Nucleus accumbens (tissue), 56 donors: ENCODE data around the gene CEP78.
"Not testable (repeated sequence)": the region's sequence is repeated elsewhere in the genome, so short reads cannot be mapped to it uniquely, and the experiment has no call there.

ENCODE experiments used
- DNase-seq, 56 donors: peaks; one replicate each; lab custom pipeline; 2025; lab: John Stamatoyannopoulos, UW

CEP78 gene, protein sequence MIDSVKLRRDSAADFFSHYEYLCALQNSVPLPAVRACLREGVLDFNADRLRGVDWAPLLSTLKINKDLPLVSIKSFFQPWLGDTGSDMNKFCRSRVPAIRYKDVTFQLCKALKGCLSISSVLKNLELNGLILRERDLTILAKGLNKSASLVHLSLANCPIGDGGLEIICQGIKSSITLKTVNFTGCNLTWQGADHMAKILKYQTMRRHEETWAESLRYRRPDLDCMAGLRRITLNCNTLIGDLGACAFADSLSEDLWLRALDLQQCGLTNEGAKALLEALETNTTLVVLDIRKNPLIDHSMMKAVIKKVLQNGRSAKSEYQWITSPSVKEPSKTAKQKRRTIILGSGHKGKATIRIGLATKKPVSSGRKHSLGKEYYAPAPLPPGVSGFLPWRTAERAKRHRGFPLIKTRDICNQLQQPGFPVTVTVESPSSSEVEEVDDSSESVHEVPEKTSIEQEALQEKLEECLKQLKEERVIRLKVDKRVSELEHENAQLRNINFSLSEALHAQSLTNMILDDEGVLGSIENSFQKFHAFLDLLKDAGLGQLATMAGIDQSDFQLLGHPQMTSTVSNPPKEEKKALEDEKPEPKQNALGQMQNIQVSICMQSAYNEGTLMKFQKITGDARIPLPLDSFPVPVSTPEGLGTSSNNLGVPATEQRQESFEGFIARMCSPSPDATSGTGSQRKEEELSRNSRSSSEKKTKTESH

DNA sequence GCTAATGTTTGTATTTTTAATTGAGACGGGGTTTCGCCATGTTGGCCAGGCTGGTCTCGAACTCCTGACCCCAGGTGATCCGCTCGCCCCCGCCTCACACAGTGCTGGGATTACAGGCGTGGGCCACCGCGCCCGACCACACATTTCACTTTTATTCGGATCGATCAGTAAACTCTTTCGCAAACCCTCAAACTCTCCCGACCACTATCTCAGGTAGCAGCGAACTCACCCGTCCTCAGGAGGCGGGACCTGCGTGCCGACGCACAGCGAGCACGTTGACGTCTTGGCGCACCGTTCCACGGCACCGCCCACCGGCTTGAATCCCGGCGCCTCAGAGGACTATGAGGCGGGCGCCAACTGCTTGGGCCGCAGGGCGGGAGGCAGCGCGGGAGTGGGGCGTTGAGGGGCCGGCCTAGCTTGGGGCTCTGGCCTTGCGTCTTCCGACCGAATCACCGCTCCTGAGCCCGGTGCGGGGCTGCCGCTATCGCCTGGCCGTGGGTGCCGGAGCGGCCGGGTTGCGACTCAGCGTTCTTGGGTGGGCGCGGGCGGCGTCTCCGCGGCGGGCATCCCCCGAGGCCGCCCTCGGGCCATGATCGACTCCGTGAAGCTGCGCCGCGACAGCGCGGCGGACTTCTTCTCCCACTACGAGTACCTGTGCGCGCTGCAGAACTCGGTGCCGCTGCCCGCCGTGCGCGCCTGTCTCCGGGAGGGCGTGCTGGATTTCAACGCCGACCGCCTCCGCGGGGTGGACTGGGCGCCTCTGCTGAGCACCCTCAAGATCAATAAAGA lies at the start of gene CEP78:
TSS of gene CEP78 (plus strand) at position 314 of the 789 bp plus-strand sequence. CDS start at position 590, 276 bp downstream.
- peak in 55 of 56 donors; percentile 34 to 93 (median 75) for DNase-seq

DNA sequence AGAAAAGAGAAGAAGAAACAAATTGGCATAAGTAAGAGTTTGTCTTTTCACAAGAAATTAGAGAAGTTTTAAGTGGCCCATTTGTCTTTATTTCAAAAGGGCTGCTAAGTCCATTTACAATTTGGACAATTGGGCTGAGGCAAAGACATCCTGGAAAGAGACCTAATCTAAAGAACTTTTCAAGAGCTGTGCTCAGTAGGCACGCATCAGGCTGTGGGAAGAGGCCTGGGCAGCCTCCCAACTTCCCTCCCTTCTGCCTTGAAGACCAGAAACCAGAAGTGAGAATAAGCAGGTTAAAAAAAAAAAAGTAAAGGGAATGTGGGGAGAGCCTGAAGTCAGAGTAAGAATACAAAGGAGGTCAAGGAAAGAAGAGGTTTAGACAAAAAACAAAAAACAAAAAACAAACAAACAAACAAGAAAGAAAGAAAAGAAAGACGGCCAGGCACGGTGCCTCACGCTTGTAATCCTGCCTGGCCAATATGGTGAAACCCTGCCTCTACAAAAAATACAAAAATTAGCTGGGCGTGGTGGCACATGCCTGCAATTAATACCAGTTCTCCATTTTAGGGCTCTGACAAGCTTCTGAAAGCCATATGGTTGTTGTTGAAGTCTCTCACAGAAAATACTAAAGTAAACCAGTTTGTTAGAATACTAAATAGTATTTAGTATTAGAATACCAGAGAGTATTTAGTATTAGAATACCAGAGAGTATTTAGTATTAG lies 48.0 kb upstream of the CEP78 start:
- peak in 16 of 56 donors; percentile 3 to 45 (median 10) for DNase-seq

DNA sequence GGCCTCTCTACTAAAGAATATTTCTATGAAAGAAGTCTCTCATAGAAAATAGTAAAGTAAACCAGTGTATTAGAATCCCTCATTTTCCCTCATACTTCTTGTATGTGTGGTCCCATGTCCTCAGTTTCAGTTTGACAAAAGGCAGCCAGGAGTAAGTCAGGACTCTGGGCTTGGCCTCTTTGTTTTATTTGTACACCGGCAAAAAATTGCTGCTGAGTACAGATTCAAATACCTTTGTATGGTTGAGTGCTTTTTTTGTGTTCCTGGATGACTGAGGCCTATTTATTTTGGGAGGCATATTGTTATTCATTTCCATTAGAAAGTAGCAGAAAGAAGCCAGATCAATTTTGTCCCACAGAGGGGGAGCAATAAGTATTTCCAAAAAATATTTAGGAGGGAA lies 47.3 kb upstream of the CEP78 start:
- no peak for DNase-seq

DNA sequence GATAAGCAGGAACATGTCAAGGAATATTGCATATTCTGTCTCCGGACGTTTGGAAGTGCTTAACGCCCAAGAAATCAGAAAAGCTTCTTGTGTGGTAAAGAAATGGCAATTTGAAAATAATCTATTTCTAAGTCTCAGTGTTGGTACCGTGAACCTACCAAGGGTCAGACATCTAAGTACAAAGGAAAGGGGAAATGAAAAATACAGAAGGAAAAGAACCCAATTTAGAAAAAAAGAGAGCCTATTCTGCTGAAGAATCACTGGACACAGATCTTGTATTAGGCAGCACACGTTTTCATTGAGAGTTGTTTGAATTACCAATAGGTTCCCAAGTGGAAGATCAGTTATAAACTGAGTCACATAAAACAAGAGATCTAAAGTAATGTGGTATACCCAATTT lies 46.9 kb upstream of the CEP78 start:
- DNase-seq, result no peak

DNA sequence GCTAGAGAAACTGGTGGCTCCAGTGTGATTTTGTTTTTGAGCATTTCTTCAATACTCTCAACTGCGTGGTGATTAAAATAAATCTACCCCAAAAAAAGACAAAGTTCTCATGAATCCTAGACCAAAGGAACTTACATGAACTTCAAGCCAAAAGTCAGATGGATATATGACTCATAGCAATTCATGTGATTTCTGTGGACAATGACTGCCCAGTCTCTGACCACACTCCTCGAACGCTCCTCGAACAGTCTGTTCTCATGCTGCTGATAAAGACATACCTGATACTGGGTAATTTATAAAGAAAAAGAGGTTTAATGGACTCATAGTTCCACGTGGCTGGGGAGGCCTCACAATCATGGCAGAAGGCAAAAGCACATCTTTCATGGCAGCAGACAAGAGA lies 46.4 kb upstream of the CEP78 start:
- no peak for DNase-seq

DNA sequence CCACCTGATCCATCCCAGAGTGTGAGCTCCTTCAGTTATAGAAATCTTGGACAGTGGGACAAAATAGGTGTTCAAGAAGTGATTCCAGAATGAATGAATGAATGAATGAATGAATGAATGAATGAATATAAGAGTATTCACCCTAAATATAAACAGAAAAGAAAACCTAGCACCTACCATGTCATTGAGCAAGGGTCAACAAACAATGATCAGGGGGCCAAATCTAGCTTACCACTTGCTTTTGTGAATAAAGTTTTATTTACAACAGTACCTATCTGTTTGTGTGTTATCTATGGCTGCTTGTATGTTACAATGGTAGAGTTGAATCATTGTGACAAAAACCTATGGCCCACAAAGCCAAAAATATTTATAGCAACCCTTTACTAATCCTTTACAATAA lies 43.9 kb upstream of the CEP78 start:
- DNase-seq, result no peak

DNA sequence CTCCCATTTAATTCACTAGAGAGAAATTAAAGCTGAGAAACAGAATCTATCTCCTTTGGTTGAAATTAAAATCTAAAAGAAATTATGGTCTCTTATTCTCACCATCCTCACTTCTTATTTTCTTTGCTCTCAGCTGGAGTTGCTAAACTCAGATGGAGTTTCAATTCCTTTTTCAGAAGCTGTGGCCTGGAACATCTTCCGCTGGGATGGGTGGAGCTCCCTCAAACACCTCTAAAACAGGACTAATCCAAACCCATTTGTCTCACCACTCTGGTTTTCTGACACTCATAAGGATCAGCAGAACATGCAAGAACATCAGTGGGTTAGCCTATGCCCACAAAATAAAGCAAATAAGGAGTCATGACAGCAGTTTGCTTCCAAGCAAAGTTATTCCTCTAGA lies 39.6 kb upstream of the CEP78 start:
- DNase-seq, result no peak

DNA sequence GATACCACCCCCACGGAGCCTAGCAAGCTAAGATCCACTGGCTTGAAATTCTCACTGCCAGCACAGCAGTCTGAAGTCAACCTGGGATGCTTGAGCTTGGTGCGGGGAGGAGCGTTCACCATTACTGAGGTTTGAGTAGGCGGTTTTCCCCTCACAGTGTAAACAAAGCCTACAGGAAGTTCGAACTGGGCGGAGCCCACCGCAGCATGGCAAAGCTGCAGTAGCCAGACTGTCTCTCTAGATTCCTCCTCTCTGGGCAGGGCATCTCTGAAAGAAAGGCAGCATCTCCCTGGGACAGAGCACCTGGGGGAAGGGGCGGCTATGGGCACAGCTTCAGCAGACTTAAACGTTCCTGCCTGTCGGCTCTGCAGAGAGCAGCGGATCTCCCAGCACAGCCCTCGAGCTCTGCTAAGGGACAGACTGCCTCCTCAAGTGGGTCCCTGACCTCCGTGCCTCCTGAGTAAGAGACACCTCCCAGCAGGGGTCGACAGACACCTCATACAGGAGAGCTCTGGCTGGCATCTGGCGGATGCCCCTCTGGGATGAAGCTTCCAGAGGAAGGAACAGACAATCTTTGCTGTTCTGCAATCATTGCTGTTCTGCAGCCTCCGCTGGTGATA lies 34.6 kb upstream of the CEP78 start:
- peak in 1 of 56 donors; percentile 2 for DNase-seq

DNA sequence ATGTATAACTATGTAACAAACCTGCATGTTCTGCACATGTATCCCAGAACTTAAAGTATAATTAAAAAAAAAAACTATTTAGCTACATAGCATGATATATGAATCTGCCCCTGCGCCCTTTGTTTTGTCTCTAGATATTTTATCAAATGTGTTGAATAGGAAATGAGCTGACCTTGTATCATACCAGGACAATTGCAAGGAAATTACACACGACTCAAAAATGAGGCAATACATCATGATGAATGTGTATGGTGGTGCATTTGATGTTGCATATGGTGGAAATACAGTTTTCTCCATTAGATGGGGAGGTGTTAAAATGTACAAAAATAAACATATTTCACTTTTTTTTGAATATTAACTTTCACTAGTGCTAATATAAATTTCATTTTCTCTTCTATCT lies 28.6 kb upstream of the CEP78 start:
- DNase-seq, result no peak

DNA sequence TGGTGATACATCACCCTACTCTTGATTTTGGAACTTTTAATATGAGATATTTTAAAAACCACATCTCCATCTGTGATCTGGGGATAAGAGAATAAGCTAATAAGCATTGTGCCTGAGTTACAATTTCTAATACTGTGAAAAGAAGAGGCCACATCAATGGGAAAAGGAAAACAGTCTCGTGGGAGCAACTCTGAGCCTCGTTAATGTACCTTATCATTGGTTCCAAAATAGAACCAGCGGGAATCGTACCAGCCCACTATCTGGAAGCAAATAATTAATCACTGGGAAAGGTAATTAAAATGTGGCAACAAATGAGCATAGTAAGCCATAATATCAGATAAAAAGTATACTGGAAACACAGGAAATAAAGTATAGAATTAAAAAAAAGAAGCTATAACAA lies 28.0 kb upstream of the CEP78 start:
- DNase-seq, result no peak

DNA sequence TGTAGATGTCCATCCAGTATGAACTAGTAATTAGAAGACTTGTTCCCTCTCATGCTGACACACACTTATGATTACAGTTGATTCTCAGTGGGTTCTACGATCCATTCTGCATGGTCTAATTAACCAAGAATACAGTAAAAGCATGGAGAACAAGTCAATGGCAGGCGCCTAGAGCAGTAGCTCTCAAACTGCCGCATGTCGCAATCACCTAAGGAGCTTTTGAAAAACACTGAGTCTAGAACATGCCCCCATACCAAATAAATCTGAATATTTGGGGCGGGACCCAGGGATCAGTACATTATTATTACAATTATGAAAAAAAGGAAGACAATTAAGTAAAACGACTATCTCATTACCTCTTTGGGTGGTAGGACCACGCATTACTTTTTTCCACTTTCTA lies 26.7 kb upstream of the CEP78 start:
- no peak for DNase-seq

DNA sequence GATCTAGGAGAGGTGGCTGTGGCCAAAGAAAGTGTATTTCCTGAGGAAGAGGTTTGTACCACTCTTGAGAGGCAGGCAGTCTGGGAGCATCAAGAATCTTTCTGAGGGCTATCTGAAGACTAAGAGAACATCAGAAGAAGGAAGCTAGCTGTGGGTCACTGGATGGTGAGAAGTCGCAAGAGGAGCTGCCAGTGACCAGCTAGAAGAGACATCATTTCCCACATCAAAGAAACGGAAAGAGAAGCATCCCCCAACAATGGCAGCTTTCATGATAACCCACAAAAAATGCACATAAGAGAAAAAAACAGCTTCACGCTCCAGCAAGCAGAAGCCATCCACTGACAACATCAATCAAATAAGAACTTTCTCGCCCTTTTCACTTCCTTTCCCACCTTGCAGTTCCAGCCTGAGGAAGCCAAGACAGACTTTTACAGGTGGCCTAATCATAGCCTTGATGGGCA lies 25.0 kb upstream of the CEP78 start:
- DNase-seq, result no peak

DNA sequence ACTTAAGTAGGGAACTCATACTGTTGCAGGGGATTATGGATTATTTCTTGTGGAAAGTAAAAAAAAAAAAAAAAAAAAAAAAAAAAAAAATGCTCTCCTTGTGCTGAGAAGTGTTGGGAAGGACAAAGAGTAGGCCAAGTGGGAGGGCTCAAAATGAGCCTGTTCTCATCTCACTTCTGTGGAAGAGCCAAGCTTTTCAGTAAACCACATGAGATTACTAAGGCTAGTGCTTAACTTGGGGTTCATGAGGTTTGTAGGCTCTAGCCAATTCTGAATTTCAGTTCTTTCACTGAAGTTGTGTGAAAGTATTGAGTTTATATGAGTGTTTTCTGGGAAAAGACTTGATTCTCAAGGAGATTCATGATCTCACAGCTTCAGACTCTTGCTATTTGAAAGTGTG lies 23.0 kb upstream of the CEP78 start:
- no peak for DNase-seq

DNA sequence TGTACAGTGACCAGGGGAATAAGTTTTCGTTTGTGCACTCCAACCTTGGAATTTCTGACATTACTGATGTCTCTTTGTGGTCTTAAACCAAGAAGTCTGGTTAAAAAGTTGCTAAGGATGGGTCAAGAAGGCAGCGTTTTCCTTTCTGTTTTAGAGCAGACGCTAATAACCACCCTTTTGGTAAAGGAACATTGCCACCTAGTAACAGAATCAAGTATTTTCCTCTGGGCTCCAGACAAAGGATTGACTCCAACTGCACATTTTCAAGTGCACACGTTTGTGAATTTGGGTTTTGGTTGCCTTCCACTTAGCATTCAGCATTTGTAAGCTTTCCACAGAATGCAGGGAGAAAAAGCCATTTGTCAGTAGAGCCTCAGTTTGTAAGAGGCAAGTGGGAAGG lies 22.2 kb upstream of the CEP78 start:
- peak in 19 of 56 donors; percentile 4 to 57 (median 12) for DNase-seq

DNA sequence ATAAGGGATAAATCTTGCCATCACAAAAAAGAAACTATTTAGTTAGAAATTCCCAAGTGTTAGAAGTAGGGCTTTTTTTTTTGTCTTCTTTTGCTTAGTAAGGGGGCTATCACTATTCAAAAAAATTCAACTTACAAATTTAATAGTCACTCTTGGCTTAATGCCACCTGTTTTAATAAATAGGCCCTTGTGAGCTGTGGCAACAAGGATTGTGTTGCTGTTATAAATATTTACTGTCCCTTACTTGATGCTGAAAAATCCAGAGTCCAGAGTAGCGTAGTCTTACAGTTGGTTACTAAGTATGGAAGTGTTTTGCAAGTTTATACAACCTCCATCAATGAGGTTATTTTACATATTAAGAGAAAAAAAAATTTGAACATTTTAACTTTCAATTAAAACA lies 21.4 kb upstream of the CEP78 start:
- no peak for DNase-seq

DNA sequence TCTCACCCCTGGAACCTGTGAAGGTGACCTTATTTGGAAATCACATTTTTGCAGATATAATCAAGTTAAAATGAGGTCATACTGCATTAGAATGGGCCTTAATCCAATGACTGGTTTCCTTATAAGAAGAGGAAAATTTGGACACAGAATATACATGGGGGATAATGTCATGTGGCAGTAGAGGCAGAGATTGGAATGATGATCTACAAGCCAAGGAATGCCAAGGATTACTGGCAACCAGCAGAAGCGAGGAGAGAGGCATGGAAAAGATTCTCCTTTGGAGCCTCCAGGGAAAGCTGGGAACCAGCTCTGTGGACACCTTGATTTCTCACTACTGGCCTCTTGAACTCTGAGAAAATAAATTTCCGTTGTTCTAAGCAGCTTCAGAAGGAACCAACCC lies 20.2 kb upstream of the CEP78 start:
- no peak for DNase-seq

DNA sequence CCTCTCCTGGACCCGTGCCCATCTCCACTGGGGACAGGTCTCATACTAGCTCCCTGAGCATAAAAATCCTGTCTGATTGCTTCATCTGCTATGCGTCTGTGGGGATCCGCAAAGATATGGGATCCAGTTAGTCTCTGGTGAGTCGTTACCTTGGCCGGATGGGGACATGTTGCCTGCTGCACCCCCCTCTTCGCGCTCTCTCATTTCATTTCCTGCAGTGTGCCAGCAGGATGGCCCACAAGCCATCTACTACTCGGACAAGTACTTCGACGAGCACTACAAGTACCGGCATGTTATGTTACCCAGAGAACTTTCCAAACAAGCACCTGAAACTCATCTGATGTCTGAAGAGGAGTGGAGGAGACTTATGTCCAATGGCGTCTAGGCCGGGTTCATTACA lies 17.0 kb upstream of the CEP78 start:
- DNase-seq, result no peak

DNA sequence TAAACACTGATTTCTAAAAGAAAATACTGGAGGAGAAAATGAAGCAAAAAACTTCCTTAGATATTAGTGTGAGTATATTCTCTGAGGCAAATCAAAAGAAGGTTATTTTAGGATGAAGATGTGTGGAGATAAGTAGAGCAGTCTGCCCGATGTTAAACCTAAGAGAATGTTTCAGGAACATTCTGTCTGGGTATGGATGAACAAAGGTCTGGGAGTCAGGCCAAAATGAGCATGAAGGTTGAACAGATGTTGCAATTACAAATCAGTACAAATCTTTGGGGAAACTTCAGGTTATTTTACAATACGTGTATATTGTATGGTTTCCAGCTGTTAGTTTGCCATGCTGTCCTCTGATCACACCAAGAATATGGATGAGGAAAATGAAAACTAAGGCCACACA lies 14.4 kb upstream of the CEP78 start:
- no peak for DNase-seq

DNA sequence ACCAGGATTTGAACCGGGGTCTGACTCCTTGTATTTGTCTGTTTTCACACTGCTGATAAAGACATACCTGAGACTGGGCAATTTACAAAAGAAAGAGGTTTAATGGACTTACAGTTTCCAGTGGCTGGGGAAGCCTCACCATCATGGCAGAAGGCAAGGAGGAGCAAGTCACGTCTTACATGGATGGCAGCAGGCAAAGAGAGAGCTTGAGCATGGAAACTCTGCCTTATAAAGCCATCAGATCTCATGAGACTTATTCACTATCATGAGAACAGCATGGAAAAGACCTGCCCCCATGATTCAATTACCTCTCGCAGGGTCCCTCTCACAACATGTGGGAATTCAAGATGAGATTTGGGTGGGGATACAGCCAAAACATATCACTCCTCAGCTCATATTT lies 14.0 kb upstream of the CEP78 start:
- DNase-seq, result not testable (repeated sequence)

DNA sequence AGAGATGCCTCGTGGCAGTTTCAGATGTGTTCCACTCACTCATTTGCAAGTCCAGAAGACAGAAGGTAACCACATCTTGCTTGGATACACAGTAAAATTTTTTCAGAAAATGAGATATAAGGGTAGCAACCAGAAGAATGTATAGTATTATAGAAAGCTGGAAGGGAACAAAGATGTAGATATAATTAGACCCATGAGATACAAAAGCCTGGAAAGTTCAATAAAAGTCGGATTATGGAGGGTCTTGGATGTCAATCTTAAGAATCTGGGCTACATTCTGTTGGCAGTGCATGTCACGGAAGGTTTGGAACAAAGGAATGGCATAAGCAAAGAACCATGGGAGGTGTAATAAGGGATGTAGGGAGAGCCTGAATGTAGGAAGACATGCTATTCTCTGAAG lies 5.1 kb upstream of the CEP78 start:
- DNase-seq, result no peak
